GM21423 (cell line): ENCODE results near the gene HEMK1.

Experiments used
- ATAC-seq: cut with Tn5 transposase; IDR thresholded peaks from one replicate; pipeline ENCODE4 v1.9.1; 2021; ENCODE audit warnings: mild to moderate bottlenecking, moderate library complexity; ENCODE audit not compliant: unreplicated experiment

The HEMK1 gene

DNA sequence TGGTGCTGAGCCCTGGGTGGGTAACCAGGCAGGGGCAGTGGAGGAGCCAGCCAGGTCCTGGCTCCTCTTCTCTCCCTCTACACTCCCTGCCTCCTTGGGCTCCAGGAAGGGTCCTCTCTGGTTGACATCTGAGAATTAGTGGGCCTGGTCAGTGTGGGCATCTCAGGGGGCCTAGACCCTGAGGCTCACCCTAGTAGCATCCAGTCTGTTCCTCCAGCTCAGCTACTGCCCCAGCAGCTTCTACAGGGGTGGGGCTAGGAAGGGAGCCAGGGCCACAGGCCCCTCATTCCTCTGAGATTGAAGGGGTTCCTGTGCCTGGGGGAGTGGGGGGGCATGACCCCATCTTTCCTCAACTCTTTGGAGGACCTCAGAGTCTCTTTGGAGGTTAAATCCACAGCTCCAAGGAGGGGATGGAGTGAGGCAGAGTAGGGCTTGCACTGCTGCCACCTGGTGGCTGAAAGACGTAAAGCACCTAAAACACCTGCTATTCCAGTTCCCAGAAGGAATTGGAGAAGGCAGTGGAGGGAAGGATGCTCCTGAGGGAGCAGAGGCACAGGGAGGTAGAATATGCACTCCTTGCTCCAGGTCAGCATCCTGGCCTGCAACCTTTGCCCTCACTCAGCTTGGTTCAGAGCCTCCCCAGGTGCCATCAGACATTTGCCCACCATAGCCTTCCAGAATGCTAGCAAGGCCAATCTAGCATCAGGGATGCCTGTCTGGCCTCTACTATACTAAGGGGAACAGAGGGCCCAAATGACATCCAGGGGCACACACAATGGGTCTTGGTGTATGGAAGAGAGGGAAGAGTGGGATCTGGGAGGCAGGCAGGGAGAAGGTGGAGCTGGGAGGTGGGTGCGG is 26.9 kb upstream of the HEMK1 start:
- no peak for ATAC-seq

GRCh38 chr3:50545781-50546180 is 23.5 kb upstream of the HEMK1 start:
- no peak for ATAC-seq

- no peak for ATAC-seq
Observed at GRCh38 chr3:50549226-50549625, 20.1 kb upstream of the HEMK1 start.

GRCh38 chr3:50550079-50550736 is 19.1 kb upstream of the HEMK1 start:
- no peak for ATAC-seq

DNA sequence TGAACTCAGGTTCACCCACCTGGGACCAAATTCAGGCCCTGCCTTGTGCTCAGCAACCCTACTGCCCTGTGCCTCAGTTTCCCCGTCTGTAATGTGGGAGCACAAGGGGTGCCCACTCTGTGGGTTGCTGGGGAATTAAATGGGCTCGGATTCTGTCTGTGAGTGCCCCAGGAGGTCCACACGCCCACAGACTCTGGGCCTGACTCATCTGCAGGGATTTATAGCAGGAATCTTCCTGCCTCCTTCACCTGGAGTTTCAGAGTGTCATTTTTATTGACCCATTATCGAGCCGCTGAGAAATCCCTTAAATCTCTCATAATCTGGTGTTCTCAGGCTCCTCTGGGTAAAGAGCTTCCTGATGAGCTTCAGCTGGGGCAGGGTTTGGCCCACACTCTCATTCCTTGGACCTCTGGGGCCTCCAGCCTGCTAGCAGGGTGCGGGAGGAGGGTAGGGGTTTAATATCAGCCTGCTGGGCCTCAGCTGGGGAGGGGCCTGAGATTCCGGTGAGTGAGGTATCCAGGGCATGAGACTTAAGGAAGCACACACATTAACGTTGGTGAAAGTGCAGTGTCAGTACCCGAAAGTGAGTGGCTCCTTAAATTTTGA is 18.2 kb upstream of the HEMK1 start:
- no peak for ATAC-seq

DNA sequence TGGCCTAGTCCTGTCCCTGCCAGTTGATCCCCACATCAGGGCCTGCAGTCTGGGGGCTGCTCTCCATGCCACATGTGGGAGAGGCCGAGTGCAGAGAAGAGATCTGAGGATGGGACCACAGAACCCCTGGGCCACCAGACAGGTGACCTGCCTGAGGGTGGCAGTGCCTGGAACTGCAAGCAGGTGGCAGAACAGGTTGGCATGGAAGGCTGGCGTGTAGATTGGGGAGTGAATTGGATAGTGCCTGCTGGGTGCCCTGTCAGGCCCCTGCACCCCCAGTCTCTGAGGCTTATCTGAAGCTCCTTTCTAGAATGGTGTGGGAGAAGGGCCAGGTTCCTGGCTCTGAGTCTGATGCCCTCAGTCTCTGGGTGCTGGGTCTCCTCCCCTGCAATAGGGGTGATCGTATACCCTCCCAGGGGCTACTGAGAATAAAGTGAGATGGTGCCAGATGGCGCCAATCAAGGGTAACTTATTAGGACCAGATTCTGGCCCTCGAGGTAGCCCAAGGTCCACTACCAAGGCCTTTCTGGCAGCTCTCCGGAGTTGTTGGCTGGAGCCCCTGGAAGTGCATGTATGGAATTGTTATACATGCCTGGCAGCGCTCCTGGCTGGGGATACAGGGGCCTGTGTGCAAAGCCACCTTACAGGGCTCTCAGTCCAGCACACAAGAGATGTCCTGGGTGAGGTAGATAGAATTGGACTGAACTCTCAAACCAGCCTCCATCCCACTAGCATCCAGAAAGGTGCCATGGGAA is 17.5 kb upstream of the HEMK1 start:
- no peak for ATAC-seq

DNA sequence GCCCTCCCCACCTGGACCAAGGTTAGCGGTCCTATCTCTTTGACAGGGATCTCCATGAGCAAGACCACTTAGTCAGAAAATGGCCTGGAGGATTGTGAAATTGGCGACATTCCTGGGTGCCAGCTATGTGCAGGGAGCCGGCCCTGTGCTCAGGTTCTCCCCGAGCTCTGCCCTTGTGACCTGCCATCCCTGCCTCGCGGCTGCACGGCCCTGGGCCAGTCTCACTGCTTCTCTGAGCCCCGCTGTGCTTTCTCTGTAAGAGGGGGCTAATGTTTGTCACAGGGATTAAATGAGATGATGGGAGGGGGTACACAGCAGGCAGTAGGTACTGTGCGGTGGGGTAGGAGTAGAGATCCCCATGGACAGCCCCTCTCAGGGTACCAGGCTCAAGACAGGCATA is 16.7 kb upstream of the HEMK1 start:
- ATAC-seq = no peak

DNA sequence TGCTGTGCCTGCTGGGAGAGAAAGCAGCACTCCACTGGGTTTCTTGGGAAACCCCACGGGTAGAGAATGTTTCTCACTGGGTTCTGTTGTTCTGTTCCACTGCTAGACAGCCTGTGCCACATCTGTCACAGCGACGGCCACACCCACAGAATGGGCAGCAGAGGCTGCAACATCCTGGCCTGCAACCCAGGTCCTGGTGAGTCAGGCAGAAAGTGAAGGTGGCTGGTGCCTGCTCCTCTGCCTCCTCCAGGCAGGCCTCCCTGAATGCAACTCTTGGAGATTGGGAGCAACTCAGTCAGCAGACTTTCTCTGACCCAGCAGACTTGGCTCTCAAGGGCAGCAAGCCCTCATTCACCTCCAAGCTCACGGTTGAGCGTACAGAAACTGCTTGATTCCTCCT is 14.8 kb upstream of the HEMK1 start:
- no peak for ATAC-seq

DNA sequence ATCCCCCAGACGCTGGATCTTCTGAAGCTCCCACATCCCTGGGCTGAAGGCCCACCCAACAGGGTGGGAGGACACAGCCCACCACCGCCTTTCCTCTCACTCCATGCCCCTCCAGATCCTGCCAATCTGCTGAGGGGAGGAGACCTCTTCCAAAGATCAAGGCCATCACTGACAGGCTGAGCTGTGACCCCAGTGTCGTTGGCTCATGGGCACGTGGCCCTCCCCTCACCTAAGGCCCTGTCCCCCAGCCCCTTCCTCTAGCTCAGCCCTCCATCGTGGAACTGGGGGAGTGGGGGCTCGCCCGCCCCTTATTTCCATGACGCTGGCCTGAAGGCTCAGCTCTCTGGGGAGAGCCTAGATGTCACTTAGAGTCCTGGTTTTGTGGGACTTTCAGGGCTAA is 12.2 kb upstream of the HEMK1 start:
- ATAC-seq = no peak

GRCh38 chr3:50557915-50558314 is 11.4 kb upstream of the HEMK1 start:
- no peak for ATAC-seq

GRCh38 chr3:50559702-50560101 is 9.6 kb upstream of the HEMK1 start:
- ATAC-seq = no peak

DNA sequence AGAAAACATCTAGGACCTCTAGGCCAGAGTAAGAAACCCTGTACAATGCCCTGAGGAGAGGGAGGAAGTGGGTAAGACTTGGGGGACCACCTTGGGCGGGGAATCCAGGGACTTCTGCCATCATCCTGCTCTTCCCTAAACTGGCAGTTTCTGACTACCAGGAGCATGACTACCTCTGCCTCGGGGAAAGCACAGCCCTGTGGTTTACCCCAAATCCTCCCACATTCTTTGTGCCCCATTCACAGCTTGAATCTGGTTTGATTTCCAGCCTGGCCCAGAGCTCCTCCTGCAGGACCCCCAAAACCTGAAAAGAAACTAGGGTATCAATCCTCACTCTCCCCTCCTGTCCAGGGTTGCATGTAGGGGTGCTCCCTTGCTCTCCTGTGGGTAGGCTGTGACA is 6.5 kb upstream of the HEMK1 start:
- no peak for ATAC-seq

DNA sequence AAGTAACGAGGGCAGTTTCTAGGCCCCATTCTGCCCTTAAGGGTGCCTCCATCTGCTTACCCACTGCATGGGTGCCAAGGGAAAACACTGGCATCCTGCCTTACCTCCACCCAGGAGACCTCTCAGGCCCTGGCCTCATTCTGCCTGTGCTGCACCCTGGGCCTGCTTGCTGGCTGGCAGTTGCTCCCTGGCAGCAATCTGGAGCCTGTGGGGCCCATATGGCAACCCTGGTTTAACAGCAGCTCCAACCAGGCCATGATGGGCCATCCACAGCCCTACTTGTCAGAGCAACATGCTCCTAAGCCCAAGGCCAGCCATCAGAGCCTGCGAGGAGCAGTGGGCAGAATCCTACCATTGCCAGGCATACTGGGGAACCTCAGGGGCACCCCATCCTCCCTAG is 5.5 kb upstream of the HEMK1 start:
- no peak for ATAC-seq

DNA sequence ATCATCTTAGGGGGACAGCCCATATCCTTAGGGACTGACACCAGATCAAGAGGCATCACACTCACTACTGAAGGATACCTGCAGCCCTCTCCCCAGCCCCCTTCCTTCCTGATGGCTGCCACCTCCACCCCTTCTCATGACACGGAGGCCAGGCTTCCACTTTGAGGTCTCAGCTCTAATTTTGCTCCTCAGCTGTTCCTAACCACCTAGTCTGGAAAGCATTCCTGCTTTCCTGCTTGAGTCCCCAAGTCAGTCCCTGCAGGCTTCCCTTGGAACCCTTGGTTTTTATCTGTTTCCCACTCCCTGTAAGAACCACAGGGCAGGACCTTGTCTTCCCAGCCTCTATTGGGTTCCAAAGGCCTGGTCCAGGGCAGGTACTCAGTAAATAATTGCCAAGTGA is 5.0 kb upstream of the HEMK1 start:
- ATAC-seq = no peak

GRCh38 chr3:50567011-50567385 is 2.3 kb upstream of the HEMK1 start:
- ATAC-seq = no peak

GRCh38 chr3:50567386-50568167 is 1.7 kb upstream of the HEMK1 start, which contains the start of gene C3orf18:
TSS of gene C3orf18 (minus strand) at chr3:50567747. CDS start at chr3:50565699, 2,048 bp downstream.
- peak; percentile 72 for ATAC-seq

- no peak for ATAC-seq
Observed at GRCh38 chr3:50570508-50571279, 1.4 kb downstream of the HEMK1 start.

GRCh38 chr3:50571486-50571885 is 2.2 kb downstream of the HEMK1 start:
- no peak for ATAC-seq

GRCh38 chr3:50572158-50572557 is 2.8 kb downstream of the HEMK1 start:
- no peak for ATAC-seq
